ENCODE results near the gene CDH11. TPM values are rescaled to one million over a fixed set of nuclear protein-coding genes. Genes with fewer than 3 reads are reported as not detected.

CDH11 gene
- total and polyA plus RNA-seq, 9 of the 15 experiments (the other 6 are each of a cell fraction or from before 2014, with no cell fraction given), result 0.18 TPM; not detected in 8

- TF ChIP-seq MXD1 (CRISPR knock-in tag; IDR thresholded peaks at IDR 0.05; ENCODE audit: borderline replicate concordance, poor library complexity, severe bottlenecking), result no peak
- no peak for TF ChIP-seq NCOA4 (IDR thresholded peaks at IDR 0.05; ENCODE audit: partially characterized antibody)
- no peak for TF ChIP-seq ZNF121 (CRISPR knock-in tag; conservative IDR thresholded peaks at IDR 0.05)
- no peak for TF ChIP-seq SRSF7 (optimal IDR thresholded peaks at IDR 0.05; ENCODE audit: low read depth, low read length)
- TF ChIP-seq SMARCE1 (IDR thresholded peaks at IDR 0.05), result no peak
- no peak for TF ChIP-seq GATAD2B (IDR thresholded peaks at IDR 0.05; ENCODE audit: borderline replicate concordance)
- no peak for TF ChIP-seq SP2 (IDR thresholded peaks at IDR 0.05; ENCODE audit: extremely low read depth, low read depth, low read length, poor library complexity, severe bottlenecking)
- no peak for TF ChIP-seq CREBBP (IDR thresholded peaks at IDR 0.05; ENCODE audit: low read depth, low read length)
- no peak for TF ChIP-seq RHOXF2B (CRISPR knock-in tag; conservative IDR thresholded peaks at IDR 0.05)
- TF ChIP-seq ZZZ3 (IDR thresholded peaks at IDR 0.05), result no peak
- no peak for TF ChIP-seq MLX (CRISPR knock-in tag; conservative IDR thresholded peaks at IDR 0.05)
Measured at GRCh38 chr16:65070831-65071432, 50.9 kb downstream of the CDH11 start (continued).

All from K562 (cell line).